GM18868 (cell line): Measurements from ENCODE around the gene PEAR1.

ENCODE experiments used
- ATAC-seq: cut with Tn5 transposase; IDR thresholded peaks from one replicate; pipeline ENCODE4 v1.9.1; 2021; ENCODE audit warnings: mild to moderate bottlenecking, moderate library complexity; ENCODE audit not compliant: unreplicated experiment

Gene PEAR1

GRCh38 chr1:156899956-156900718 lies 6.6 kb downstream of the PEAR1 start:
- ATAC-seq: no peak

GRCh38 chr1:156900896-156901589 lies 7.5 kb downstream of the PEAR1 start:
- ATAC-seq: no peak

DNA sequence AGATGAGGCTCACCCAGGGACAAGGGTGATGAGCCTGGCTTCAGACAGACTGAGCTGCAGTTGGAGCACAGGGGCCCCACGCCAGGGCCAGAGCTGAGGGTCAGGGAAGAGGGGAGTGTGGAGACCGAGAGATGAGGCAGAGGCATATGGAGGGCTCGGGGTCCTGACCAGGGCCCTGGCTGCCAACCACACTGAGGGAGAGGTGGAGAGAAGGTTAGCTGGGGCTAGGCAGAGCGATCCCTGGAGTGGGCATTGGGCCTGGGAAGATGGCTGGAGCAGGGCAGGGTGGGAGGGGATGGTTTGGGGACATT lies 8.0 kb downstream of the PEAR1 start:
- no peak for ATAC-seq

- ATAC-seq: no peak
These were observed 8.7 kb downstream of the PEAR1 start for GRCh38 chr1:156901966-156902915.

- ATAC-seq: no peak
These were observed 10.0 kb downstream of the PEAR1 start for GRCh38 chr1:156903328-156904091.

- ATAC-seq: no peak
These were observed 10.9 kb downstream of the PEAR1 start for GRCh38 chr1:156904187-156904959.

GRCh38 chr1:156905176-156905575 lies 11.7 kb downstream of the PEAR1 start:
- ATAC-seq: no peak

DNA sequence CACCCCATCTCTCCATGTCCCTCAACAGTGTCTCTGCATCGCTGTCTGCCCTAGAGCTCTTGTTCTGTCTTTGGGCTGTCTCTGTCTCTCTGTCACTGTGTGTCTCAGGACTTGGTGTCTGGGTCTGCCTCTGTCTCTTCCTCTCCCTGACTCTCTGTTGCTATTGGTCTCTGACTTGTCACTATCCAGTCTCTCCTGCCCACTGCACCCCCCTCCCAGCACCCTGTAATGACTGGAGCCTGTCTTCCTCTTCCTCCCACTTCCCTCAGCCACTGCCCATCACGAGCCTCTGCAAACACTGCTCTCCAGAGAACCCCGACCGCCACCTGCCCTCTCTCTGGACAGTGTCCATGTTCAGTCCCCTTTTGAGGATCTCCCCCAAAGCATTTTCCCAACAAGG lies 12.1 kb downstream of the PEAR1 start:
- no peak for ATAC-seq

- no peak for ATAC-seq
These were observed 12.8 kb downstream of the PEAR1 start for GRCh38 chr1:156906206-156906906.

GRCh38 chr1:156908541-156908940 lies 15.0 kb downstream of the PEAR1 start:
- ATAC-seq: no peak

DNA sequence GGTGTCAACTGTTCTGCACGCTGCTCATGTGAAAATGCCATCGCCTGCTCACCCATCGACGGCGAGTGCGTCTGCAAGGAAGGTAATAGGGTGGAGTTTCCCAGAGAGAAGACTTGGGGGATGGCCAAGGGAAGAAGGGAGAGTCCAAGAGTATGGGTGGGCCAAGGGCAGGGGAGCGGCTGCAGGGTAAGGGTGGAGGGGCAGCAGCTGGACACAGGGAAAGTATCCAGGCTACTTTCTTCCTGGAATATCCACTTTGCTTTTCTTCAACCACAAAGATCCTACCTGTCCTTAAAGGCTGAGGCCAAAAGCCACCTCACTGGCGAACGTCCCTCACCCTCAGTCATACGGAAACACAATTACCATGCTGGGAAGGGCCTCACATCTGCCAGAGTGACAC lies 15.4 kb downstream of the PEAR1 start:
- no peak for ATAC-seq

DNA sequence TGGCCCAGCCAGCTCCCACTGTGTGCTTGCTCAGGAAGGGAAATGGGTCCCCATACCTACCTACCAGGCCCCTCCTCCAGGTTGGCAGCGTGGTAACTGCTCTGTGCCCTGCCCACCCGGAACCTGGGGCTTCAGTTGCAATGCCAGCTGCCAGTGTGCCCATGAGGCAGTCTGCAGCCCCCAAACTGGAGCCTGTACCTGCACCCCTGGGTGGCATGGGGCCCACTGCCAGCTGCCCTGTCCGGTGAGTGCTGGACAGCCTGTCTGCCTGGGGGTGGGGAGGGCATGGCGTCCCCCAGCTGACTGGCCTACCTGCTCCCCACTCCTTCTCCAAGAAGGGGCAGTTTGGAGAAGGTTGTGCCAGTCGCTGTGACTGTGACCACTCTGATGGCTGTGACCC lies 16.2 kb downstream of the PEAR1 start:
- ATAC-seq: no peak

GRCh38 chr1:156910309-156910782 lies 16.8 kb downstream of the PEAR1 start:
- ATAC-seq: no peak

- no peak for ATAC-seq
These were observed 18.2 kb downstream of the PEAR1 start for GRCh38 chr1:156911577-156912298.

DNA sequence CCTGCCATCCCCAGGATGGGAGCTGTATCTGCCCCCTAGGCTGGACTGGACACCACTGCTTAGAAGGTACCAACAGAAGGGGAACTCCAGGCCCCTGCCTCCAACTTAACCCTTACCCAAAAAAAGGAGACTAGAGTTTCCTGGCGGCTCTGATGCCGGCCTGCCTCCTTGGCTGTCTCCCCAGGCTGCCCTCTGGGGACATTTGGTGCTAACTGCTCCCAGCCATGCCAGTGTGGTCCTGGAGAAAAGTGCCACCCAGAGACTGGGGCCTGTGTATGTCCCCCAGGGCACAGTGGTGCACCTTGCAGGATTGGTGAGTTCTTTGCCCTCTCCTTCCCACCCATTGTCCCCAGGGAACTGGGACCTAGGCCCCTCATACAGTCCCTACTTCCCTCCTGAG lies 18.8 kb downstream of the PEAR1 start:
- ATAC-seq: no peak

DNA sequence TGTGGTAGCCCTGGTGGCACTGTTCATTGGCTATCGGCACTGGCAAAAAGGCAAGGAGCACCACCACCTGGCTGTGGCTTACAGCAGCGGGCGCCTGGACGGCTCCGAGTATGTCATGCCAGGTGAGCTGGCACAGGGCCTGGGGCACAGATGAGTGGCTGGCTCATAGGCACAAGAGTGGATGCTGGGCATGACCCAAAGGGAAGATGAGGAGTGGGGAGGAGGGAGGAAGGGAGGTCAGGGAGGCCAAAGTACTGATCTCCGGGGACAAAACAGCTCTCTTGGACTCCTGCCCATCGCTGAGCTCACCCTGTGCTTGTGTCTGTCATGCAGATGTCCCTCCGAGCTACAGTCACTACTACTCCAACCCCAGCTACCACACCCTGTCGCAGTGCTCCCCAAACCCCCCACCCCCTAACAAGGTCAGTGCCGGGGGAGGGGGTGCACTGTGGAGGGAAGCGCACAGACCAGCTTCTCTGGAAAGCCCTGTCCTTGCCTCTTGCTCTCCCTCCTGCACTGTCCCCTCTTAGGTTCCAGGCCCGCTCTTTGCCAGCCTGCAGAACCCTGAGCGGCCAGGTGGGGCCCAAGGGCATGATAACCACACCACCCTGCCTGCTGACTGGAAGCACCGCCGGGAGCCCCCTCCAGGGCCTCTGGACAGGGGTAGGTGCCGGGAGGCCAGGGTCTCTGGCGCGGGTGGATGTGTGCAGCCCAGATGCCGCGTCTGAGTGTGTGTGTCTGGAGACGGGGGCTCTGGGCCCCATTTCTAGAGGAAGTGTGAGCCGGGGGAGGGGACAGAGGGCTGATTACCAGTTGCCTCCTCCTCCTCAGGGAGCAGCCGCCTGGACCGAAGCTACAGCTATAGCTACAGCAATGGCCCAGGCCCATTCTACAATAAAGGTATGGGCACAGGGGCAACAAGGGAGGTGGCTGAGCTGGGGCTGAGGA lies 19.6 kb downstream of the PEAR1 start:
- ATAC-seq: no peak

GRCh38 chr1:156913809-156914387 lies 20.4 kb downstream of the PEAR1 start:
- no peak for ATAC-seq
